ENCODE results near the gene TPR.

TPR gene

GRCh38 chr1:186289943-186290545 is 85.0 kb downstream of the TPR start:
- no peak for DNase-seq (ENCODE audit: low read depth)

GRCh38 chr1:186286615-186287315 is 88.3 kb downstream of the TPR start:
- DNase-seq (ENCODE audit: low read depth): no peak

DNA sequence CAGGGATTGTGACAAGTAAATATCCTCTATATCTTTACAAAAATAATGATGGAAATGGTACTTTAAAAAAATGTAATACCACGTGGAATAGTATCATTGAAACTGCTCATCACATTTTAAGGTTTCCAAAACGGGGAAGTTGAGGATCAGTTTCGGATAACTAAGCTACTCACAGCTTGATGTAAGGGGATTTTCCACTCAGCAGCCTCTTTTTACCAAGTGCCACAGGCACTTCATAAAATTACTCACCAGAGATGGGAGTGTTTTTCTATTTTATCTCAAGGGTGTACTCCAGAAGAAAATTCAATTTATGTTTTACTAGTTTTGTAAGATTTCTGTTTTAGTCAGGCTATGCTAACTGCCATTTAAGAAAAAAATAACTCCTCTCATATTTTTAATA is 91.7 kb downstream of the TPR start:
- DNase-seq (ENCODE audit: low read depth): no peak

- no peak for DNase-seq (ENCODE audit: low read depth)
Measured at GRCh38 chr1:186282466-186282865, 92.6 kb downstream of the TPR start.

GRCh38 chr1:186275822-186276221 is 99.2 kb downstream of the TPR start:
- no peak for DNase-seq (ENCODE audit: low read depth)

- no peak for DNase-seq (ENCODE audit: low read depth)
Measured at GRCh38 chr1:186272486-186272885, 102.6 kb downstream of the TPR start.

- no peak for DNase-seq (ENCODE audit: low read depth)
Measured at GRCh38 chr1:186271032-186271431, 104.0 kb downstream of the TPR start.
